Stimulated activated CD4-positive, alpha-beta T cell treated with anti-CD3 and anti-CD28 coated beads, Interleukin-1b, Interleukin-23, amount 100 ng/mL, for 4 hours (primary cell): ENCODE results near the gene RAB41.
"Not testable (repeated sequence)": the region's sequence is repeated elsewhere in the genome, so short reads cannot be mapped to it uniquely, and the experiment has no call there.

ENCODE experiments used
- DNase-seq, 2 donors: peaks; one replicate each; pipeline ENCODE4 v3.0.0-alpha.2; 2020; ENCODE audit warnings: low read depth in 2 of 2

RAB41 gene

GRCh38 chrX:70289793-70290770 is 8.1 kb downstream of the RAB41 start, which contains the start of the genes KIF4A and PDZD11:
Gene KIF4A (plus strand): TSS chrX:70290104. CDS start chrX:70290459, 355 bp downstream.
Gene PDZD11 (minus strand): TSS chrX:70289927. CDS start chrX:70289341, 586 bp downstream.
- peak; percentile 41 to 59 for DNase-seq

DNA sequence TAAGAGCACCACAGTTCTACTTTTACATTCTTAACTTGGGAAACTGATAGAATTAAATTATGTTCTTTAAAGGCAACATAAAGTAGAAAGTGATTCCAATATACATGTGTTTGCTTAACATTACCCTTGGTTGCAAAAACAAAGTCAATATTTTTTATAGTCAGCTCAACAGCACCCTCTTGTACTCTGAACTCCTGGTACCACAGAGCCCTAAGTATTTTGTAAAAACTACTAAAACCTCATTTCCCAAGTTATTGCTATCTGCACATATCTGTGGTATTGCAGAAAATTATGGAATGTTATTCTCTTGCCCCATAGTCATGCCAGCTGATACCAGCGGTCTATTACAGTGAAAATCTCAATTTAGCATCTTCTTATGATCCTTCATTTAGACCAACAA is 10.8 kb downstream of the RAB41 start:
- no peak for DNase-seq

DNA sequence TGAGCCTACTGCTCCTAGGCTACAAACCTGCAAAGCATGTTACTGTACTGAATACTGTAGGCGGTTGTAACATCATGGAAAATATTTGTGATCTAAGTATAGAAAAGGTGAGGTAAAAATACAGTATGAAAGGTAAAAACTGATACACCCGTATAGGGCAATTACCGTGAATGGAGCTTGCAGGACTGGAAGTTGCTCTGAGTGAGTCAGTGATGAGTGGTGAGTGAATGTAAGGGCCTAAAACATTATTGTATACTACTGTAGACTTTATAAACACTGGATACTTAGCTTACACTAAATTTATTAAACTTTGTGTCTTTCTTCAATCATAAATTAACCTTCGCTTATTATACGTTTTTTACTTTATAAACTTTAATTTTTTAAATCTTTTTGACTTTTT is 11.6 kb downstream of the RAB41 start:
- no peak for DNase-seq

DNA sequence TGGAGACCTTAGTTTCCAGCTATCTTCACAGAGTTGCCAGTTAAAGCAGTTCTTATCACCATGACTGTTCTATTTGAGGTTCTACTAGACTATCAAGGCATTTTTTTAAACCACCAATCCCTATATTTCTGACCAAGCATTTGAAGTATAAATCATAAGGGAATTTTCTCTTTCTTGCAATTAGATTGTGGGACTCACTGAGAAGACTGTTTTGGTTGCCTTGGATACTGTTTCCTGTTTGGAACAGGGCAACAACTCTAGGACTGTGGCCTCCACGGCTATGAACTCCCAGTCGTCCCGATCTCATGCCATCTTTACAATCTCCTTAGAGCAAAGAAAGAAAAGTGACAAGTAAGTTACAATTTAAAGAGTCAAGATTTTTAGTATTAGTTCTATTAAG is 19.7 kb downstream of the RAB41 start:
- DNase-seq = no peak

DNA sequence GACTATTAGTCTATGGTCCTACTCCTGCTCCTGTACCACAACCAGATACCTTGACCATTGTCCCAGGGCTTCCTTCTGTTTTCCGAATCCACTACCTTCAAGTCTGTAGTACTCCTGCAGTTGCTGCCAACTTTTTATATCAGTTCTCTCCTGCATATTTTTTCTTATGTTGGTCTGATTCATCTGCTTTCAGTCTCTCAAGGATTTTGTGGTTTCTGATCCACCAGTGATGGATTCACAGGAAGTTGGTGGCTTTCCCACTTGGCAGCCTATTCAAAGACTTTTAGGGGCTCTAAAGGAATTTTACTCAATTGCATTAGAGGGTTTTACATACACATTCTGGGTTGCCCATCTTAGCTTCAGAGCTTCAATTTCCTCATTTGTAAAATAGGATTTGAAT is 31.5 kb downstream of the RAB41 start:
- DNase-seq = no peak

DNA sequence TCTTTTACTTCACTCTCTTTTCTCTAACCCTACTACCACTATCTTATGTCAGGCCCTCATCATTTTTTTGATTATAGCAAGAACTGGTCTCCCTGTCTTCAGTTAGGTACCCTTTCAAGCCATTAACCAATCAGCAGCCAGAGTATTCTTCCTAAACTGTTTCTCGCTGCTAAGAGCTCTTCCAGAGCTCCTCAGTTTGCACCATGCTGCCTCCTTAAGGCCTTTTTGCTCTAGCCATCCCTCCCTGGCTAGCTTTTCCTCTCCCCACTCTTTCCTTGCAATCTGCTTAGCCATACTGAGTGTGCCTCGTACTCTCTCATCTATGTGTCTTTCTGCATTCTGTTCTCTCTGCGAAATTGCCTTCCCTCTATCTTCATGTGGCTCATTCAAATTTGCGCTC is 40.8 kb downstream of the RAB41 start:
- DNase-seq = no peak

DNA sequence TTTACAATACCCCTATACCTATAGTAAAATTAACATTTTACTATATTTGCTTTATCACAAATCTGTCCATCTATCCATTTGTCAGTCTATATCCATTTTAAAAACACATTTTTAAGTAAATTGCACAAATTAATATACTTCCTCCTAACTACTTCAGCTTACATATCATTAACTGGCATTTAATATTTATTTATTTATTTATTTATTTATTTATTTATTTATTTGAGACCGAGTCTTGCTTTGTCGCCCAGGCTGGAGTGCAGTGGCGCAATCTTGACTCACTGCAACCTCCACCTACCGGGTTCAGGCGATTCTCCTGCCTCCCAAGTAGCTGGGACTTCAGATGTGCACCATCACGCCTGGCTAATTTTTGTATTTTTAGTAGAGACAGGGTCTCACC is 41.7 kb downstream of the RAB41 start:
- not testable (repeated sequence) for DNase-seq

DNA sequence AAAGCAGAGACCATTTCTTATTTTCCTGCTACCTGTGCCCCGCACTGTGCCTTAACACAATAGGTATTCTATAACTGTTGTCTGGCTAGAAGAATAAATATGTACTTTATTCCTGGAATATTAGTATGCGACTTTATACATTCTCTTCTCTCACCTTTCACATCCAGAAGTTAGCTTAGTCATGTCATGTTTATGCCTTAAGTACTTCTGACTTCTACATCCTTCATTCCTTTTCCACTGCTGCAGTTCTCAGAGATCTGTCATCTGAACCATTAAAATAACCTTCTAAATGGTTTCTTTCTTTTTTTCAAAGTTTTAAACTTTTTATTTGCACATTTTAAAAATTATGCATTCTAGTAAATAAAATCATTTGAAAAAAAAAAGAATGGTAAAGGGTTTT is 42.4 kb downstream of the RAB41 start:
- DNase-seq = no peak

GRCh38 chrX:70331161-70331560 is 49.2 kb downstream of the RAB41 start:
- no peak for DNase-seq

DNA sequence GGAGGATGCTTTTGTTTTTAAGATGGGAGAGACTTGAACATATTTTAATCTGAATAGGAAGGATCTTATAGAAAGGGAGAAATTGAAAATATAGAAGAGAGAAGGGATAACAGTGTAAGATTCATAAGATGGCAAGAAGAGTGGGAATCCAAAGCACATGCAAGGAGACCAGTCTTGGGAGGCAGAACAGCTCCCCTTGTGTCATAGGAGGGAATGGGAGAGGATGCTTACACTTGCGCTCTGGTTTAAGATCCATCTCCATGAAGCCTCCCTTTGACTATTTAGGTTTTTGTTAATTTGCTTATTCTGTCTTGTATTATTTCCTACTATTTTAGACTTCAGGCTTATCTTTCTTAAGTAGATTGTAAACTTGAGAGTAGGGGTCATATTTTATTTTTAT is 50.6 kb downstream of the RAB41 start:
- DNase-seq = no peak
